ENCODE data around the gene ITPRIPL1. TPM values are rescaled to one million over a fixed set of nuclear protein-coding genes. Genes with fewer than 3 reads are reported as not detected.
A peak's percentile ranks its signal among the peaks of the same experiment; 100 is the strongest.

ITPRIPL1 gene
- total RNA-seq, 5 donors from 2014 or later (not counting 1 experiment from before 2014, with no cell fraction given), result 3.9 to 13.7 (median 12.7) TPM

DNA sequence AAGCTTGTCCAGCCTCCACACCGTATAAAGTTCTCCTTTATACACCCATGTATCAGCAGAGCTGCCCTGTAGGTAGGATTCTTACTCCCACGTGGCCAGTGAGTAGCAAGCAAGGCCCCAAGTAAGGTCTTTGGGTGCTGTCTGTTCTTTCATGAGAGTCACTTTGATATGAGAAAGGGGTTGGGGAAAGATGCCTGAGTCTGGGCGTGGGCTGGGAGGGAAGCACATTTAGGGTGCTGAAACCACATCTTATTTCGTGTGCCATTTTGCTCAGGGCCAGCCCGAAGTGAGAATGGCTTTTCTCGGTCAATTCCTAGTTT is 436 bp upstream of the ITPRIPL1 start:
- ATAC-seq (replicated peaks in 1 of 4) (no peak), DNase-seq (peak in 1 of 35 experiments; percentile 9)
- 4% methylated on average over 4 of the region's 6 CpGs for WGBS (ENCODE audit: insufficient coverage)
- Histone ChIP-seq H3K27me3 (replicated peaks in 1 of 2; ENCODE audit: control insufficient read depth in 2 of 2, extremely low read depth in 1 of 2, insufficient read depth in 2 of 2, low read length in 1 of 2) (peaks cover 0 to 3% of the 10 kb centered on the region in 2 experiments), H3K9me3 (no peaks in the 10 kb centered on the region), H3K27ac (ENCODE audit: low read length) (peak overlapping the region; percentile 79), H3K4me3 (ENCODE audit: control insufficient read depth in 1 of 2, extremely low read depth in 1 of 2, low read length in 1 of 2) (peak overlapping the region; percentile 77 to 80), H3K36me3 (ENCODE audit: control insufficient read depth in 2 of 2, extremely low read depth in 1 of 2, insufficient read depth in 1 of 2, low read length in 1 of 2) (peaks cover 0 to 18% of the 10 kb centered on the region in 2 donors), H3K4me1 (ENCODE audit: control insufficient read depth in 1 of 2, extremely low read depth in 1 of 2, insufficient read depth in 2 of 2, low read length in 2 of 2) (peaks cover 4 to 55% of the 10 kb centered on the region in 2 experiments)
- H3K27ac Mint-ChIP-seq, result peak overlapping the region; percentile 84 to 86
- H3K27me3 Mint-ChIP-seq, result peaks cover 0 to 4% of the 10 kb centered on the region in 2 donors
- H3K4me1 Mint-ChIP-seq, result peaks cover 41 to 62% (median 43%) of the 10 kb centered on the region in 3 donors
- POLR2A ChIA-PET, result interaction anchor here (0.6 to 1.9 kb wide), 4 partner anchors 12 to 19 kb away, joined by 3 to 10 read pairs (median 6); partner anchors contain the start of genes NCAPH (in 1 of the 2) and SNRNP200 (in 1 of the 2)
- peak overlapping the region; percentile 85 to 94 (median 92) for H3K4me3 Mint-ChIP-seq
- CTCF ChIA-PET, result interaction anchor here in 1 of 2 donors (1.1 to 1.2 kb wide), 2 partner anchors 9 to 20 kb away, joined by 3 read pairs; no protein-coding TSS in a partner anchor
- no peaks in the 10 kb centered on the region for H3K9me3 Mint-ChIP-seq
- H3K36me3 Mint-ChIP-seq, result peaks cover 17% of the 10 kb centered on the region

DNA sequence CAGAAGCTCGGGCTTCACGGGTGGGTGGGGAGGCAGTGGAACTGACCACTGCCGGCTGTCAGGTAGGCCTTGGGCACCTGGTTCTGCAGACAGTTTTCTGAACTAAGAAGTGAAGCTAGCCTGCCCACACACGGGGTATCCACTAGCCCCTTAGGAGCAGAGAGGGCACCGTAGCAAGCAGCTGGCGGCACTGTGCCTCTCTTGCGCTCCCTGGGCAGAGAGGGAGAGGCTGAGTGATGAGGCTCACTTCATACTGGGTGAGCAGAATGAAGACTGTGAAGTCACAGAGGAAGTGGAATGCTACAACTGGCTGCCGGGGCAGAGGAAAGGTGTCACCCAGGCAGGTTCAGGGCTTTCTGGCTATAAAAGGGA is 753 bp downstream of the ITPRIPL1 start:
- 10% methylated on average over 8 of the region's 8 CpGs for WGBS (ENCODE audit: insufficient coverage)
- Mint-ChIP-seq H3K4me1 (peaks cover 34 to 51% (median 37%) of the 10 kb centered on the region in 3 donors), H3K9me3 (no peaks in the 10 kb centered on the region), H3K36me3 (peaks cover 17% of the 10 kb centered on the region), H3K27ac (peak overlapping the region; percentile 79 to 91), H3K27me3 (peaks cover 0 to 4% of the 10 kb centered on the region in 2 donors), H3K4me3 (peak overlapping the region; percentile 85 to 94 (median 92))
- H3K4me3 ChIP-seq (ENCODE audit: control insufficient read depth in 1 of 2, extremely low read depth in 1 of 2, low read length in 1 of 2), result peak overlapping the region; percentile 77 to 80
- peak overlapping the region; percentile 79 for H3K27ac ChIP-seq (ENCODE audit: low read length)
- ChIA-PET CTCF (interaction anchor here (0.6 kb wide), 3 partner anchors 35 to 97 kb away, joined by 3 to 4 read pairs (median 4); no protein-coding TSS in a partner anchor), POLR2A (interaction anchor here (0.6 to 1.9 kb wide), 4 partner anchors 10 to 83 kb away, joined by 3 to 10 read pairs (median 6); partner anchors contain the start of genes NCAPH (in 1 of the 2) and SNRNP200 (in 1 of the 2))
- DNase-seq, result peak in 33 of 35 experiments; percentile 22 to 75 (median 49)
- no peaks in the 10 kb centered on the region for H3K9me3 ChIP-seq
- H3K36me3 ChIP-seq (ENCODE audit: control insufficient read depth in 2 of 2, extremely low read depth in 1 of 2, insufficient read depth in 1 of 2, low read length in 1 of 2), result peaks cover 0 to 18% of the 10 kb centered on the region in 2 donors
- peaks cover 4 to 48% of the 10 kb centered on the region in 2 experiments for H3K4me1 ChIP-seq (ENCODE audit: control insufficient read depth in 1 of 2, extremely low read depth in 1 of 2, insufficient read depth in 2 of 2, low read length in 2 of 2)
- H3K27me3 ChIP-seq (replicated peaks in 1 of 2; ENCODE audit: control insufficient read depth in 2 of 2, extremely low read depth in 1 of 2, insufficient read depth in 2 of 2, low read length in 1 of 2), result peaks cover 0 to 3% of the 10 kb centered on the region in 2 experiments
- peak; percentile 63 to 71 (median 66) for ATAC-seq (replicated peaks in 1 of 4)

DNA sequence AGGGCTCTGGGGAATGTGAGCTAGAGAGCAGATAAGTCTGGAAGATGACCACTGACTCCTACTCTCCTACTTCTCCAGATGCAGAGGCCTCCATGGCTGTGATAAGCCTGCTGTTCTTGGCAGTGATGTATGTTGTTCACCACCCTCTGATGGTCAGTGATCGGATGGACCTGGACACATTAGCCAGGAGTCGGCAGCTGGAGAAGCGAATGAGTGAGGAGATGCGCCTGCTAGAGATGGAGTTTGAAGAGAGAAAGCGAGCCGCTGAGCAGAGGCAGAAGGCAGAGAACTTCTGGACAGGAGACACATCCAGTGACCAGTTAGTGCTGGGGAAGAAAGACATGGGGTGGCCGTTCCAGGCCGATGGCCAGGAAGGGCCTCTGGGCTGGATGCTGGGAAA is 1.4 kb downstream of the ITPRIPL1 start:
- CTCF ChIA-PET, result no interaction called here
- Mint-ChIP-seq H3K4me1 (peaks cover 30 to 48% (median 33%) of the 10 kb centered on the region in 3 donors), H3K4me3 (peak overlapping the region in 2 of 3 donors; percentile 18 to 85), H3K27me3 (peaks cover 0 to 4% of the 10 kb centered on the region in 2 donors), H3K36me3 (peaks cover 17% of the 10 kb centered on the region), H3K27ac (peak overlapping the region; percentile 79 to 91), H3K9me3 (no peaks in the 10 kb centered on the region)
- 94% methylated on average over 8 of the region's 8 CpGs for WGBS (ENCODE audit: insufficient coverage)
- H3K4me3 ChIP-seq (ENCODE audit: control insufficient read depth in 1 of 2, extremely low read depth in 1 of 2, low read length in 1 of 2), result peak overlapping the region in 1 of 2 donors; percentile 80
- no peaks in the 10 kb centered on the region for H3K9me3 ChIP-seq
- DNase-seq (no peak), ATAC-seq (replicated peaks in 1 of 4) (no peak)
- no peaks in the 10 kb centered on the region for H3K27me3 ChIP-seq (replicated peaks in 1 of 2; ENCODE audit: control insufficient read depth in 2 of 2, extremely low read depth in 1 of 2, insufficient read depth in 2 of 2, low read length in 1 of 2)
- peaks cover 4 to 44% of the 10 kb centered on the region in 2 experiments for H3K4me1 ChIP-seq (ENCODE audit: control insufficient read depth in 1 of 2, extremely low read depth in 1 of 2, insufficient read depth in 2 of 2, low read length in 2 of 2)
- H3K36me3 ChIP-seq (ENCODE audit: control insufficient read depth in 2 of 2, extremely low read depth in 1 of 2, insufficient read depth in 1 of 2, low read length in 1 of 2), result peaks cover 0 to 18% of the 10 kb centered on the region in 2 donors
- POLR2A ChIA-PET, result interaction anchor here in 1 of 2 donors (1.6 to 1.9 kb wide), 2 partner anchors 10 to 21 kb away, joined by 9 to 10 read pairs; partner anchors contain the start of genes NCAPH and SNRNP200
- peak overlapping the region; percentile 79 for H3K27ac ChIP-seq (ENCODE audit: low read length)

DNA sequence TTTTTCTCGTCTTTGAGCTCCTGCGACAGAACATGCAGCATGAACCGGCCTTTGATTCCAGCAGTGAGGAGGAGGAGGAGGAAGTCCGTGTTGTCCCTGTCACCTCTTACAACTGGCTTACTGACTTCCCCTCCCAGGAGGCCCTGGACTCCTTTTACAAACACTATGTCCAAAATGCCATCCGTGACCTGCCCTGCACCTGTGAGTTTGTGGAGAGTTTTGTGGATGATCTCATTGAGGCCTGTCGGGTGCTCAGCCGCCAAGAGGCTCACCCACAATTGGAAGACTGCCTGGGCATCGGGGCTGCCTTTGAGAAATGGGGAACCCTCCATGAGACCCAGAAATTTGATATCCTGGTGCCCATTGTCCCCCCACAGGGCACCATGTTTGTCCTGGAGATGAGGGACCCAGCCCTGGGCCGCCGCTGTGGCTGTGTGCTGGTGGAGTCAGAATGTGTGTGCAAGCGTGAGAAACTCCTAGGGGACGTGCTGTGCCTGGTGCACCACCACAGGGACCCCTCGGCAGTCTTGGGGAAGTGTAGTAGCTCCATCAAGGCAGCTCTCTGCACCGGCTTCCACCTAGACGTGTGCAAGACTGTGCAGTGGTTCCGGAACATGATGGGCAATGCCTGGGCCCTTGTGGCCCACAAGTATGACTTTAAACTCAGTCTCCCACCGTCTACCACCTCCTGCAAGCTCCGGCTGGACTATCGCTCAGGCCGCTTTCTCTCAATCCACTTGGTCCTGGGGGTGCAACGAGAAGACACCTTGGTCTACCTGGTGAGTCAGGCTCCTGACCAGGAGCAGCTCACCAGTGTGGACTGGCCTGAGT is 2.1 kb downstream of the ITPRIPL1 start:
- Histone ChIP-seq H3K4me1 (ENCODE audit: control insufficient read depth in 1 of 2, extremely low read depth in 1 of 2, insufficient read depth in 2 of 2, low read length in 2 of 2) (peaks cover 4 to 40% of the 10 kb centered on the region in 2 experiments), H3K27me3 (replicated peaks in 1 of 2; ENCODE audit: control insufficient read depth in 2 of 2, extremely low read depth in 1 of 2, insufficient read depth in 2 of 2, low read length in 1 of 2) (no peaks in the 10 kb centered on the region), H3K9me3 (no peaks in the 10 kb centered on the region), H3K4me3 (ENCODE audit: control insufficient read depth in 1 of 2, extremely low read depth in 1 of 2, low read length in 1 of 2) (no peak overlapping the region), H3K36me3 (ENCODE audit: control insufficient read depth in 2 of 2, extremely low read depth in 1 of 2, insufficient read depth in 1 of 2, low read length in 1 of 2) (peaks cover 0 to 18% of the 10 kb centered on the region in 2 donors), H3K27ac (ENCODE audit: low read length) (peak overlapping the region; percentile 79)
- Mint-ChIP-seq H3K27ac (peak overlapping the region; percentile 79 to 91), H3K4me1 (peaks cover 25 to 44% (median 30%) of the 10 kb centered on the region in 3 donors), H3K4me3 (peak overlapping the region in 2 of 3 donors; percentile 18 to 41), H3K27me3 (peaks cover 0 to 4% of the 10 kb centered on the region in 2 donors), H3K9me3 (no peaks in the 10 kb centered on the region), H3K36me3 (peaks cover 17% of the 10 kb centered on the region)
- POLR2A ChIA-PET, result no interaction called here
- ATAC-seq (replicated peaks in 1 of 4) (no peak), DNase-seq (no peak)
- CTCF ChIA-PET, result interaction anchor here in 1 of 2 donors (0.6 kb wide), 1 partner anchor 200 kb away, joined by 4 read pairs; no protein-coding TSS in a partner anchor
- WGBS (ENCODE audit: insufficient coverage), result 95% methylated on average over 13 of the region's 21 CpGs

DNA sequence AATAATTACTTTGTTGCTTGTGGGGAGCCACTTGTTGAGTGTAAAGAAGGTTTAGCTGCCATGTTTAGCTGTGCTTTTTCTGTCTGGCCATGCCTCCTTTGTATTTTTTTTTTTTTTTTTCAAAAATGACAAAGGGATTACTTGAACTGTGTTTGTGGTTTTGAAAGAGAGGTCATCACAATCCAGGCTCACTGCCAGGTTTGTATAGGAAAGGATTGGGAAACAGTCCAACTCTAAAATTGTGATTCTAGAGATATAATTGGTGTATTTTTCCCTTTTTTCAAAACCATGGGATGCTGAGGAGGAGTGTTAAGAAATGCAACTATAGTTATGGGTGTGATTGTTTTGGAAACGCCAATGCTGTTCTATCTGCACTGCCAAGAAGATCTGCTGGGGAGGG is 4.3 kb downstream of the ITPRIPL1 start:
- DNase-seq, result no peak
- POLR2A ChIA-PET, result no interaction called here
- no peak for ATAC-seq (replicated peaks in 1 of 4)
- Mint-ChIP-seq H3K4me3 (no peak overlapping the region), H3K27ac (no peak overlapping the region), H3K36me3 (peaks cover 17% of the 10 kb centered on the region), H3K4me1 (peaks cover 33 to 45% (median 36%) of the 10 kb centered on the region in 3 donors), H3K27me3 (no peaks in the 10 kb centered on the region), H3K9me3 (no peaks in the 10 kb centered on the region)
- Histone ChIP-seq H3K27ac (ENCODE audit: low read length) (no peak overlapping the region), H3K4me1 (ENCODE audit: control insufficient read depth in 1 of 2, extremely low read depth in 1 of 2, insufficient read depth in 2 of 2, low read length in 2 of 2) (peaks cover 4 to 38% of the 10 kb centered on the region in 2 experiments), H3K27me3 (replicated peaks in 1 of 2; ENCODE audit: control insufficient read depth in 2 of 2, extremely low read depth in 1 of 2, insufficient read depth in 2 of 2, low read length in 1 of 2) (no peaks in the 10 kb centered on the region), H3K4me3 (ENCODE audit: control insufficient read depth in 1 of 2, extremely low read depth in 1 of 2, low read length in 1 of 2) (no peak overlapping the region), H3K9me3 (no peaks in the 10 kb centered on the region), H3K36me3 (ENCODE audit: control insufficient read depth in 2 of 2, extremely low read depth in 1 of 2, insufficient read depth in 1 of 2, low read length in 1 of 2) (peaks cover 0 to 18% of the 10 kb centered on the region in 2 donors)
- CTCF ChIA-PET, result no interaction called here
- no CpG with 5 or more reads among the region's 1 CpG for WGBS (ENCODE audit: insufficient coverage)

DNA sequence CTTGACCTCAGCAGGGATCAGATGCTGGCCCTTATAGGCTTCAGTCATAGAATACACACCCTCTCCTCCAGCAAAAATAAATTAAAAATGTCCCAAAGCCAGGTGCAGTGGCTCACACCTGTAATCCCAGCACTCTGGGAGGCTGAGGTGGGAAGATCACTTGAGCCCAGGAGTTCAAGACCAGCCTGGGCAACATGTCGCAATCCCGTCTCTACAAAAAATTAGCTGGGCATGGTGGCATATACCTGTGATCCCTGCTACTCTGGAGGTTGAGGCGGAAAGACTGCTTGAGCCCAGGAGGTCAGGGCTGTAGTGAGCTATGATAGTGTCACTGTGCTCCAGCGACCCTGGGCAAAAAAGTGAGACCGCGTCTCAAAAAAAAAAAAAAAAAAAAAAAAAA is 4.8 kb downstream of the ITPRIPL1 start:
- H3K27me3 ChIP-seq (replicated peaks in 1 of 2; ENCODE audit: control insufficient read depth in 2 of 2, extremely low read depth in 1 of 2, insufficient read depth in 2 of 2, low read length in 1 of 2), result no peaks in the 10 kb centered on the region
- no peaks in the 10 kb centered on the region for H3K9me3 ChIP-seq
- no peak overlapping the region for H3K4me3 ChIP-seq (ENCODE audit: control insufficient read depth in 1 of 2, extremely low read depth in 1 of 2, low read length in 1 of 2)
- H3K4me3 Mint-ChIP-seq, result no peak overlapping the region
- H3K27ac ChIP-seq (ENCODE audit: low read length), result no peak overlapping the region
- peaks cover 0 to 18% of the 10 kb centered on the region in 2 donors for H3K36me3 ChIP-seq (ENCODE audit: control insufficient read depth in 2 of 2, extremely low read depth in 1 of 2, insufficient read depth in 1 of 2, low read length in 1 of 2)
- peaks cover 17% of the 10 kb centered on the region for H3K36me3 Mint-ChIP-seq
- no peak overlapping the region for H3K27ac Mint-ChIP-seq
- peaks cover 6 to 38% of the 10 kb centered on the region in 2 experiments for H3K4me1 ChIP-seq (ENCODE audit: control insufficient read depth in 1 of 2, extremely low read depth in 1 of 2, insufficient read depth in 2 of 2, low read length in 2 of 2)
- no peaks in the 10 kb centered on the region for H3K9me3 Mint-ChIP-seq
- no peak for DNase-seq
- ATAC-seq (replicated peaks in 1 of 4), result no peak
- ChIA-PET CTCF (interaction anchor here in 1 of 2 donors (0.6 kb wide), 1 partner anchor 15 kb away, joined by 7 read pairs; no protein-coding TSS in a partner anchor), POLR2A (interaction anchor here in 1 of 2 donors (0.6 kb wide), 1 partner anchor 9 kb away, joined by 5 read pairs; no protein-coding TSS in a partner anchor)
- H3K4me1 Mint-ChIP-seq, result peaks cover 36 to 45% (median 37%) of the 10 kb centered on the region in 3 donors
- H3K27me3 Mint-ChIP-seq, result no peaks in the 10 kb centered on the region
- 96% methylated on average over 4 of the region's 6 CpGs for WGBS (ENCODE audit: insufficient coverage)

All from T-cell (primary cell).